LNCaP clone FGC (cell line): ENCODE measurements around the gene WBP2.

Source experiments
- DNase-seq: peaks from one replicate; pipeline ENCODE4 v3.0.0-alpha.2; 2011; ENCODE audit warnings: low read depth
- H3K4me3 ChIP-seq: 2 replicates; pipeline ENCODE4 v1.5.1; 2011; ENCODE audit warnings: mild to moderate bottlenecking, low read depth, low read length, control low read depth
- TF ChIP-seq, protein P1 (sequence below): IDR thresholded peaks from 2 replicates; pipeline ENCODE4 v1.5.1; 2012; ENCODE audit warnings: mild to moderate bottlenecking; ENCODE audit not compliant: control insufficient read depth, insufficient read depth; ENCODE audit errors: extremely low read depth

WBP2 gene

DNA sequence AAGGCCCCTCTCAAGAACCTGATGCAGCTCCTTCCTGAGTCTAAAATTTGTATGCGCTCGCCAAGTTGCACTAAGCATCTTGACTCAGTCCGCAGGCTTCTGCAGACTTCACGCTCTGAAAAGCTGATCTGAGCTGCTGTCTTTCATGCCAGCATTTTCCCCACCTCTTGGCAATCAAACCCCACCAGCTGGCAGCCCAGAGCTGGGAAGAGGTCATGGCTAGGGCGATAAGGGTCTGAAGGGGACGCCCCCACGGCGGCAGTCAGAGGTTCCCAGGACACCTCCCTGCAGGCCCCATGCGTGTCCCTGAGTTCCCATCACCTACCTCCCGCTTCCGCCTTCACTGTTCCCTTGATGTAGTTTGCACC is 5.9 kb downstream of the WBP2 start:
- TF ChIP-seq, protein P1, sequence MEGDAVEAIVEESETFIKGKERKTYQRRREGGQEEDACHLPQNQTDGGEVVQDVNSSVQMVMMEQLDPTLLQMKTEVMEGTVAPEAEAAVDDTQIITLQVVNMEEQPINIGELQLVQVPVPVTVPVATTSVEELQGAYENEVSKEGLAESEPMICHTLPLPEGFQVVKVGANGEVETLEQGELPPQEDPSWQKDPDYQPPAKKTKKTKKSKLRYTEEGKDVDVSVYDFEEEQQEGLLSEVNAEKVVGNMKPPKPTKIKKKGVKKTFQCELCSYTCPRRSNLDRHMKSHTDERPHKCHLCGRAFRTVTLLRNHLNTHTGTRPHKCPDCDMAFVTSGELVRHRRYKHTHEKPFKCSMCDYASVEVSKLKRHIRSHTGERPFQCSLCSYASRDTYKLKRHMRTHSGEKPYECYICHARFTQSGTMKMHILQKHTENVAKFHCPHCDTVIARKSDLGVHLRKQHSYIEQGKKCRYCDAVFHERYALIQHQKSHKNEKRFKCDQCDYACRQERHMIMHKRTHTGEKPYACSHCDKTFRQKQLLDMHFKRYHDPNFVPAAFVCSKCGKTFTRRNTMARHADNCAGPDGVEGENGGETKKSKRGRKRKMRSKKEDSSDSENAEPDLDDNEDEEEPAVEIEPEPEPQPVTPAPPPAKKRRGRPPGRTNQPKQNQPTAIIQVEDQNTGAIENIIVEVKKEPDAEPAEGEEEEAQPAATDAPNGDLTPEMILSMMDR = no peak
- DNase-seq = no peak
- no peak overlapping the region for H3K4me3 ChIP-seq

DNA sequence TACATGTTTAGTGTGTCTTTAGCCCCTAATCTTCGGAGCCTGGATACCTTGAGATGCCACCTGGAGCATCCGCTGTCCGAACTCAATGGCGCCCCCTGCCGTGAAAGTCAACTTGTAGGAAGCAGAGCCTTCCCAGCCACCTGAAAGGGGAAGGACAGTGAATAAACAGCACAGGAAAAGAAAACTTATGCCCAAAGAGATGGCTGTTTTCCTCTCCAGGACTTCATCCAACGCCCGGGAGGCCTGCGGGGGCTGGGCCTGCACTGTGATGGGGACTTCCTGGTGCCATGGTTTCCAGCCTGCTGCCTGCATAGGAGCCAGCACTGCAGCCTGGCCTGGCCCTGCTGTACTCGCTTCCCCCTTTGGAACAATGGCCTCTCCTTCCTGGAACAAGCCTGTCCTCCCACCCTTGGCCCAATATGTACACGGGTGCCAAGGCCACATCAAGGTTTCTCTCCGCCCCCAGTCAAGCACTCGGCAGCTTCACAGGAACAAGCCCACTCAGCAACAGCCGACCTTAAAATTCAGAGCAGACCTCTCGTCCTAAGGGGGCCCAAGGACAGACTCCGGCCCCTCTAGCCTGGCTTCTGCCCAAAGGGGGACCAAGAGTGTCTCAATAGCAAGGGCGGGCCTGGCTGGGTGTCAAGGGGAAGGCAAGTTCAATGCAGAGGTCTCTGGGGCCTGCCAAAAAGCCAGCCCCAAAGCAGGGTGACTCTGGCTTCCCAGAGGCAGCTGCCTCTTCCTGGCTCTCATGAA is 6.4 kb downstream of the WBP2 start:
- TF ChIP-seq, protein P1 = peak; percentile 83
- no peak overlapping the region for H3K4me3 ChIP-seq
- DNase-seq = no peak

DNA sequence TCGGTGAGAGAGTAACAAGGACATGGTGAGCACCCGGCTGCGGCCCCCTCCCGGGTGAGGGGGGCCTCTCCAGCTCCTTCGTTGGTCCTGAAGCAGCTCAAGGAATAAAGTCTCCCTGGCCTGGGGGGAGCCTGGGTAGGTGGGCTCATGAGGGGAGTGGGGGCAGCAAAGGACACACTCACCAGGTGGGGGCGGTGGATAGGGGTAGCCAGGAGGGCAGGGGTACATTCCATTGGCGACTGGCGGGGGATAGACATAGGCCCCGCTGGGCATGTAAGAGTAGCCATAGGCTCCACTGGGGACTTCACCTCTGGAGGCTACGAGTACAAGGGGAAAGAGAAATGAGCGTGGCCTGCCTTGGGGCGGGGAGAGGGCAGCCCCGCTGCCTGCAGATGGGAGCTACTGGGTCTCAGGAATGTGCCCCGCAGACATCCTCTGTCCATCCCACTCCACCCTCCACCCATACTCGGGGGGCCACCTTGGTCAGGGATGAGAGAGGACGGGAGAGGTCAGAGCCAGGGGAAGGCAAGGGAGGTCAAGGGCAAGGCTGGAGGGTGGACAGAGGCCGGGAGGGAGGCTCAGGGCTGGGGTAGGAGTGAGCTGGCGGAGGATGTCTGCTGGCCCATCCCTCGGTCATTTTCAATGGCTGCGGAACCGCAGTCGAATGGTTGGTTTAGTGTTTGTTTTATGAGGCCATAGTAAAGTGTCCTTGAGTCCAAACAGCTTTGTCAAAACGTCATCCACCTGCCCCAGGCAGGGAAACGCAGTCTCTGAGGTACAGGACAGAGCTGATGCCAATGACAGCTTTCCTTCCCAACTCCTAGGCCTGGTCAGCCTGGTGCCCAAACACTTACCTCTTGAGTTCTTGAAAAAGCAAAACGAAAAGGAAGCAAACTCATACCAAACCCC is 7.3 kb downstream of the WBP2 start:
- no peak for DNase-seq
- H3K4me3 ChIP-seq = no peak overlapping the region
- TF ChIP-seq, protein P1 = no peak

DNA sequence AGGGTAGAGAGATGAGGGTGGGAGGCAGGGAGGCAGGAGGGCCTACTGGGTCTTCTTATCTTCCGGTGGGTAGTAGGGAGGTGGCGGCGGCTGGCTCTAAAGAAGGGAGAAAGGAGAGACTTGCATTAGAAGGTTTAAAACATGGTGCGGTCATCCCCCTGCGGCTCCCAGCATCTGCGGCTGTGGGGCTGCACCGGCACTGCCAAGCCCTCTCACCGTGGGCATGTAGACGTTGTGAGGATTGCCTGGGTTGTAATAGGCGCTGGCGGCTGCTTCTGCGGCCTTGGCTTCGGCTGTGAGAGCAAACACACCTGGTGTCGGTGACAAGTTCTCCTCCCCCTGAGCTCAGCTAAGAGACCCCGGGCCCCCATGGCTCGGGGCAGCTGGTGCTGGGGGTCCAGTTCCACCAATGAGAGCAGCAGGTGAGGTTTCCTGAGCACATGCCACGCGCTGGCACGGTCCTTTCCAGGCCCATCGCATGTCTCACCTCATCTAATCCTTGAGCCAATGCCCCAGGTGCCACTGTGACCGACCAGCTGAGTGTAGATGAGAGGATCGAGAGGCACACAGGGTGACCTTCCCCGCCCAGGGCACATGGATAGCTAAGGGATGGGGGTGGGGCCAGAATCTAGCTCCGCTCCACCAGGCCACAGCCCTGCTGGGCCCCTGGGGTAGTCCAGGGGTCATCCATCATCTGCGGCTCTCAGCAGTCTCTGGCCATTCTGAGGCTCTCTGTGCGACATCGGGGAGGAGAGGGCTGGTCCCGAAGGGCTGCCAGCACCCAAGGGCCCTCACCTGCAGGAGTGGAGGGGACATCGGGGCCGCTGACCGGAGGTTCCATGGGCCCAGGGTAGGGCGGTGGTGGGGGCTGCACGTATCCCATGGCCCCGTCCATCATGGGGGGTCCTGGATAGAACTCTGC is 8.2 kb downstream of the WBP2 start:
- no peak for DNase-seq
- TF ChIP-seq, protein P1 = no peak
- H3K4me3 ChIP-seq = no peak overlapping the region

DNA sequence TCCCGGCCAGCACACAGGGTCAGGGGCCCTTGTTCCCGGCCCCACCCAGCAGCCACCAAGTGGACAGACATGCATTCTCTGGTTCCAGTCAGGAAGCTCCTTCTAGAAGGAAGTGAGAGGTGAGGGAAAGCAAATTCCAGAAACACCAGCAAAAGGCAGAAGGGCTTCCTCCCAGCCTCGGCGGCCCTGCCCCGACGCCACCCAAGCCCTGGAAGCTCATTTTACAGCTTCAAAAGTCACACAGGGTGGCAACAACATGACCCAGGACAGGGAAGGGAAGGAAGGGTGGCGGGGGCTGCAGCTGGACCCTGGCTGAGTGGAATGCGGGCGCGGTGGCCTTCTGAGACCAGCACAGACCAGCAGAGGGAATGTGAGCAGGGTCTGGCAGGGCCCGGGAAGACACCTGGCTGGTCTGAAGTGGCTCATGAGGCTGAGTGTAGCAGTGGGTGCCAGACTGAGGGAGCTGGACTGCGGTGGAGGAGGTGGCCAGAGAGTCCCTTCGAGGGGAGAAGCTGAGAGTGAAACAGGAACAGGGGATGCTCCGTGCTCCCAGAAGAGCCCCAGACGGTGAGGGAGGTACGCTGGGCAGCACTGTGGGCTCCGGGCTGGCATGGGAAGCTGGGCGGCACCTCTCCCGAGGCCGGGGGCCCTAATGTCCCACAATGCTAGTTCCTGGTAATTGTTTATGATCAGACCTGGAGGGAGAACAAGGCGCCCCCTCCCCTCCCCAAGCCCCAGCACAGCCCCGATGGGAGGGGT is 9.0 kb downstream of the WBP2 start:
- no peak overlapping the region for H3K4me3 ChIP-seq
- DNase-seq = no peak
- TF ChIP-seq, protein P1 = no peak
